Measurements from ENCODE around the gene EMILIN2. TPM values are rescaled to one million over a fixed set of nuclear protein-coding genes. Genes with fewer than 3 reads are reported as not detected.

Gene EMILIN2
- total RNA-seq, 2 experiments from 2014 or later = 3.2 to 3.3 TPM

- H3K36me3 Mint-ChIP-seq (ENCODE audit: low read depth) = no peaks in the 10 kb centered on the region
- H3K4me1 ChIP-seq (ENCODE audit: insufficient read depth, low read length) = peaks cover 13% of the 10 kb centered on the region
- no peak overlapping the region for H3K27ac ChIP-seq (ENCODE audit: low read depth in 1 of 2, low read length in 2 of 2)
- ChIA-PET CTCF (no interaction called here), POLR2A (no interaction called here)
- TF ChIP-seq CTCF (IDR thresholded peaks at IDR 0.05) = no peak
- no peaks in the 10 kb centered on the region for H3K36me3 ChIP-seq (ENCODE audit: insufficient read depth, low read length)
- H3K9me3 Mint-ChIP-seq = no peaks in the 10 kb centered on the region
- H3K9me3 ChIP-seq (ENCODE audit: control insufficient read depth in 1 of 2, insufficient read depth in 1 of 2, low read length in 2 of 2) = no peaks in the 10 kb centered on the region
- no peak overlapping the region for H3K4me3 ChIP-seq (ENCODE audit: low read length)
- no peak overlapping the region for H3K4me3 Mint-ChIP-seq
- H3K27me3 Mint-ChIP-seq = no peaks in the 10 kb centered on the region
- H3K27ac Mint-ChIP-seq = no peak overlapping the region
- no peak for DNase-seq
- ATAC-seq (ENCODE audit: poor library complexity) = no peak
- intact Hi-C loops (cut with DNase I, micrococcal nuclease) = no loop called here
- no peaks in the 10 kb centered on the region for H3K27me3 ChIP-seq (ENCODE audit: control insufficient read depth in 1 of 2, insufficient read depth in 2 of 2, low read length in 2 of 2)
- peaks cover 9% of the 10 kb centered on the region for H3K4me1 Mint-ChIP-seq (ENCODE audit: low read depth)
Observed at GRCh38 chr18:2900684-2901422, 54.0 kb downstream of the EMILIN2 start.

GRCh38 chr18:2901423-2901985, 54.7 kb downstream of the EMILIN2 start:
- TF ChIP-seq CTCF (IDR thresholded peaks at IDR 0.05) = no peak
- peaks cover 9% of the 10 kb centered on the region for H3K4me1 Mint-ChIP-seq (ENCODE audit: low read depth)
- no peak overlapping the region for H3K27ac ChIP-seq (ENCODE audit: low read depth in 1 of 2, low read length in 2 of 2)
- H3K27ac Mint-ChIP-seq = no peak overlapping the region
- H3K27me3 Mint-ChIP-seq = no peaks in the 10 kb centered on the region
- ChIA-PET POLR2A (no interaction called here), CTCF (no interaction called here)
- H3K27me3 ChIP-seq (ENCODE audit: control insufficient read depth in 1 of 2, insufficient read depth in 2 of 2, low read length in 2 of 2) = no peaks in the 10 kb centered on the region
- no peaks in the 10 kb centered on the region for H3K36me3 Mint-ChIP-seq (ENCODE audit: low read depth)
- no peaks in the 10 kb centered on the region for H3K9me3 Mint-ChIP-seq
- no peaks in the 10 kb centered on the region for H3K9me3 ChIP-seq (ENCODE audit: control insufficient read depth in 1 of 2, insufficient read depth in 1 of 2, low read length in 2 of 2)
- intact Hi-C loops (cut with DNase I, micrococcal nuclease) = no loop called here
- DNase-seq (no peak), ATAC-seq (ENCODE audit: poor library complexity) (no peak)
- H3K4me3 Mint-ChIP-seq = no peak overlapping the region
- H3K4me1 ChIP-seq (ENCODE audit: insufficient read depth, low read length) = peaks cover 15% of the 10 kb centered on the region
- no peak overlapping the region for H3K4me3 ChIP-seq (ENCODE audit: low read length)
- no peaks in the 10 kb centered on the region for H3K36me3 ChIP-seq (ENCODE audit: insufficient read depth, low read length)

DNA sequence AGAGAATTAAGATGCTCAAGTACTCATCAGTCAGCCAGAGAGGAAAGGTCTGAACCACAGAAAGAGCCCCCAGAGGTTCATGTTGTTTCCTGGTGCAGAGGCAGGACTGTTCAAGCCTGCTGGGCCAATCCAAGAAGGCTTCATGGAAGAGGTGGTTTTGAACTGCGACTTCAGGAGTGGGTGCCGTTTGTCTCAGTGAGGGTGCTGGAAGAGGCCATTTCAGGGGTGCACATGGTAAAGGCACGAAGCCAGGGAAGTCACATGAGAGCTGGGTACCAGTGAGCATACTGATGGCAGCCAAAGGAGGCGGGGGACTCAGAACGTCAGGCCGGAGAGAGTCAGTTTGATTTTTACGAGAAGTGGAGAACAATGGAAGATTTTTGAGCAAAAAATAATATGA, 55.5 kb downstream of the EMILIN2 start:
- POLR2A ChIA-PET = no interaction called here
- Mint-ChIP-seq H3K27me3 (no peaks in the 10 kb centered on the region), H3K36me3 (ENCODE audit: low read depth) (no peaks in the 10 kb centered on the region), H3K27ac (no peak overlapping the region), H3K9me3 (no peaks in the 10 kb centered on the region), H3K4me1 (ENCODE audit: low read depth) (peaks cover 11% of the 10 kb centered on the region), H3K4me3 (no peak overlapping the region)
- no peak overlapping the region for H3K27ac ChIP-seq (ENCODE audit: low read depth in 1 of 2, low read length in 2 of 2)
- ATAC-seq (ENCODE audit: poor library complexity) (no peak), DNase-seq (no peak)
- TF ChIP-seq CTCF (IDR thresholded peaks at IDR 0.05) = no peak
- intact Hi-C loops (cut with DNase I, micrococcal nuclease) = no loop called here
- no peak overlapping the region for H3K4me3 ChIP-seq (ENCODE audit: low read length)
- H3K9me3 ChIP-seq (ENCODE audit: control insufficient read depth in 1 of 2, insufficient read depth in 1 of 2, low read length in 2 of 2) = no peaks in the 10 kb centered on the region
- no peaks in the 10 kb centered on the region for H3K36me3 ChIP-seq (ENCODE audit: insufficient read depth, low read length)
- no peaks in the 10 kb centered on the region for H3K27me3 ChIP-seq (ENCODE audit: control insufficient read depth in 1 of 2, insufficient read depth in 2 of 2, low read length in 2 of 2)
- H3K4me1 ChIP-seq (ENCODE audit: insufficient read depth, low read length) = peaks cover 20% of the 10 kb centered on the region
- CTCF ChIA-PET = no interaction called here
